ENCODE results near the gene CNTN4. TPM values are rescaled to one million over a fixed set of nuclear protein-coding genes. Genes with fewer than 3 reads are reported as not detected.

CNTN4 gene
- total RNA-seq, 6 donors from 2014 or later: 1.0 to 13.5 (median 6.3) TPM

GRCh38 chr3:2774481-2775249, 676.0 kb downstream of the CNTN4 start:
- Histone ChIP-seq H3K27me3 (no peaks in the 10 kb centered on the region), H3K4me1 (no peaks in the 10 kb centered on the region), H3K9me3 (no peaks in the 10 kb centered on the region), H3K27ac (no peak overlapping the region), H3K36me3 (no peaks in the 10 kb centered on the region), H3K4me3 (no peak overlapping the region)
- ATAC-seq (ENCODE audit: low FRiP score in 2 of 2) (no peak), DNase-seq (no peak)
- WGBS, 2 donors: 70 to 78% methylated on average over 5 of the region's 5 CpGs
- no peak for TF ChIP-seq EP300 (IDR thresholded peaks at IDR 0.05)
- TF ChIP-seq POLR2AphosphoS5 (IDR thresholded peaks at IDR 0.05): no peak
- TF ChIP-seq POLR2A (IDR thresholded peaks at IDR 0.05): no peak
- no peak for TF ChIP-seq CTCF (IDR thresholded peaks at IDR 0.05)

- no peaks in the 10 kb centered on the region for H3K36me3 ChIP-seq
- DNase-seq (no peak), ATAC-seq (ENCODE audit: low FRiP score in 2 of 2) (no peak)
- no peak for TF ChIP-seq EP300 (IDR thresholded peaks at IDR 0.05)
- no peak for TF ChIP-seq POLR2A (IDR thresholded peaks at IDR 0.05)
- TF ChIP-seq CTCF (IDR thresholded peaks at IDR 0.05): no peak
- TF ChIP-seq POLR2AphosphoS5 (IDR thresholded peaks at IDR 0.05): no peak
- H3K4me1 ChIP-seq: no peaks in the 10 kb centered on the region
- H3K27me3 ChIP-seq: no peaks in the 10 kb centered on the region
- WGBS, 2 donors: 45 to 50% methylated on average over 2 of the region's 2 CpGs
- no peak overlapping the region for H3K27ac ChIP-seq
- no peak overlapping the region for H3K4me3 ChIP-seq
- H3K9me3 ChIP-seq: no peaks in the 10 kb centered on the region
Observed at GRCh38 chr3:2783261-2783660, 684.6 kb downstream of the CNTN4 start.

GRCh38 chr3:2784627-2785026, 686.0 kb downstream of the CNTN4 start:
- Histone ChIP-seq H3K9me3 (no peaks in the 10 kb centered on the region), H3K4me1 (no peaks in the 10 kb centered on the region), H3K27me3 (no peaks in the 10 kb centered on the region), H3K36me3 (no peaks in the 10 kb centered on the region), H3K27ac (no peak overlapping the region), H3K4me3 (no peak overlapping the region)
- 78 to 90% methylated on average over 2 of the region's 2 CpGs for WGBS, 2 donors
- DNase-seq: no peak
- TF ChIP-seq CTCF (IDR thresholded peaks at IDR 0.05): no peak
- no peak for TF ChIP-seq POLR2A (IDR thresholded peaks at IDR 0.05)
- TF ChIP-seq POLR2AphosphoS5 (IDR thresholded peaks at IDR 0.05): no peak
- no peak for TF ChIP-seq EP300 (IDR thresholded peaks at IDR 0.05)
- ATAC-seq (ENCODE audit: low FRiP score in 2 of 2): no peak

- no peak overlapping the region for H3K4me3 ChIP-seq
- DNase-seq: no peak
- ATAC-seq (ENCODE audit: low FRiP score in 2 of 2): no peak
- no peaks in the 10 kb centered on the region for H3K9me3 ChIP-seq
- H3K27ac ChIP-seq: no peak overlapping the region
- H3K27me3 ChIP-seq: no peaks in the 10 kb centered on the region
- TF ChIP-seq EP300 (IDR thresholded peaks at IDR 0.05) (no peak), POLR2A (IDR thresholded peaks at IDR 0.05) (no peak), POLR2AphosphoS5 (IDR thresholded peaks at IDR 0.05) (no peak), CTCF (IDR thresholded peaks at IDR 0.05) (no peak)
- no peaks in the 10 kb centered on the region for H3K36me3 ChIP-seq
- 37 to 64% methylated on average over 1 of the region's 1 CpG for WGBS, 2 donors
- H3K4me1 ChIP-seq: no peaks in the 10 kb centered on the region
Observed at GRCh38 chr3:2790266-2790815, 691.7 kb downstream of the CNTN4 start.

- WGBS, 2 donors: 74 to 90% methylated on average over 1 of the region's 1 CpG
- Histone ChIP-seq H3K9me3 (no peaks in the 10 kb centered on the region), H3K36me3 (no peaks in the 10 kb centered on the region), H3K27ac (no peak overlapping the region), H3K4me3 (no peak overlapping the region), H3K27me3 (no peaks in the 10 kb centered on the region), H3K4me1 (no peaks in the 10 kb centered on the region)
- ATAC-seq (ENCODE audit: low FRiP score in 2 of 2): no peak
- DNase-seq: no peak
- TF ChIP-seq POLR2AphosphoS5 (IDR thresholded peaks at IDR 0.05): no peak
- no peak for TF ChIP-seq EP300 (IDR thresholded peaks at IDR 0.05)
- no peak for TF ChIP-seq POLR2A (IDR thresholded peaks at IDR 0.05)
Observed at GRCh38 chr3:2792432-2792831, 693.8 kb downstream of the CNTN4 start.

All from upper lobe of left lung (tissue), 6 donors.